ENCODE data around the gene IGFBP4. TPM values are rescaled to one million over a fixed set of nuclear protein-coding genes. Genes with fewer than 3 reads are reported as not detected.

IGFBP4 gene
- total and polyA plus RNA-seq, 2 of the 13 experiments (the other 11 are each of a cell fraction or from before 2014, with no cell fraction given): 4.1 to 49.0 TPM

DNA sequence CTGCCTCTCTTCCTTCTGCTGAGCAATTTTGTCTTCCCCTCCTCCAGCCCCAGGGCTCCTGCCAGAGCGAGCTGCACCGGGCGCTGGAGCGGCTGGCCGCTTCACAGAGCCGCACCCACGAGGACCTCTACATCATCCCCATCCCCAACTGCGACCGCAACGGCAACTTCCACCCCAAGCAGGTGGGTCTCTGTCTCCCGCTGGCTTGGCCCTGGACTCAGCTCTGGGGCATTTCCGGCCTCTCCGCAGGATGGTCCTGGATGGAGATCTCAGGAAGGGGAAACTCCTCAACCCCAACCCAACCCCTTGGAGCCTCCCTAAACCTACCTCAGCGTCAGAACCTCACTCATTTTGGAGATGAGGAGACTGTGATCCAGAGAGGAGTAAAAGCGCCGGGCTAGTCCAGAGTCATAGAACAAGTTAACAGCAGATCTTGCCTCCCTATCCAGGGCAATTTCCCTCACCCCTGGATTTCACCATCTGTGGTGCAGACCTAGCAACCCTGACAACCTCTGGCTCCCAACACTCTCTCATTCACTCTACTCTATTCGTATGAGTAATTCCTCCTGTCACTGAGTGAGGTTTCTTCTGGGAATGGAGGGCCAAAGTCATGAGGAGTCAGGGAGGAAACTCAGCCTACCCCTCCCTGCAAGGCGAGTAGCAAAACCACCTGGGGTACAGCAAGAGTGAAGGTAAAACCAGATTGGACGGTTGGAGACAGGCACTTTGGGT is 10.8 kb downstream of the IGFBP4 start:
- no peak overlapping the region for H3K4me3 ChIP-seq (replicated peaks in 1 of 3; ENCODE audit: insufficient read depth in 1 of 3, low read depth in 2 of 3, low read length in 3 of 3)
- DNase-seq (ENCODE audit: low spot score): no peak
- ChIA-PET POLR2A (no interaction called here), CTCF (ENCODE audit: low intra/inter-chr PET ratio, low total read pairs) (no interaction called here)
- no peaks in the 10 kb centered on the region for H4K20me1 ChIP-seq (ENCODE audit: insufficient read depth, low read length)
- H3K27ac ChIP-seq (ENCODE audit: extremely low read length, insufficient read depth, low read length): no peak overlapping the region
- BruUV-seq (replicated peaks): no TSS peak
- no peak overlapping the region for H3K9ac ChIP-seq (ENCODE audit: insufficient read depth, low read depth, low read length)
- intact Hi-C loops (cut with micrococcal nuclease; ENCODE audit: unreplicated experiment) (no loop called here), in situ Hi-C loops (cut with HindIII; ENCODE audit: extremely low pct_ligation_motif_present, low pct_unique_long_range_greater_than_20kb) (no loop called here)
- WGBS (ENCODE audit: low lambda C conversion rate): 96% methylated on average over 19 of the region's 19 CpGs
- TF ChIP-seq ASH2L (IDR thresholded peaks at IDR 0.05; ENCODE audit: insufficient read length, low read depth, low read length) (no peak), ZNF24 (IDR thresholded peaks at IDR 0.05) (no peak), CCDC6 (CRISPR knock-in tag; IDR thresholded peaks at IDR 0.05) (no peak), BRCA1 (CRISPR knock-in tag; IDR thresholded peaks at IDR 0.05) (no peak), ZSCAN22 (CRISPR knock-in tag; IDR thresholded peaks at IDR 0.05) (no peak), CENPT (CRISPR knock-in tag; IDR thresholded peaks at IDR 0.05; ENCODE audit: low read depth) (no peak), PHF8 (CRISPR knock-in tag; IDR thresholded peaks at IDR 0.05) (no peak), MXD4 (CRISPR knock-in tag; IDR thresholded peaks at IDR 0.05) (no peak), ZNF543 (CRISPR knock-in tag; IDR thresholded peaks at IDR 0.05) (no peak)
- TF ChIP-seq, protein P1, sequence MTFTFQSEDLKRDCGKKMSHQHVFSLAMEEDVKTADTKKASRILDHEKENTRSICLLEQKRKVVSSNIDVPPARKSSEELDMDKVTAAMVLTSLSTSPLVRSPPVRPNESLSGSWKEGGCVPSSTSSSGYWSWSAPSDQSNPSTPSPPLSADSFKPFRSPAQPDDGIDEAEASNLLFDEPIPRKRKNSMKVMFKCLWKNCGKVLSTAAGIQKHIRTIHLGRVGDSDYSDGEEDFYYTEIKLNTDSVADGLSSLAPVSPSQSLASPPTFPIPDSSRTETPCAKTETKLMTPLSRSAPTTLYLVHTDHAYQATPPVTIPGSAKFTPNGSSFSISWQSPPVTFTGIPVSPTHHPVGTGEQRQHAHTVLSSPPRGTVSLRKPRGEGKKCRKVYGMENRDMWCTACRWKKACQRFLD (CRISPR knock-in tag; IDR thresholded peaks at IDR 0.05; ENCODE audit: borderline replicate concordance): no peak
- TF ChIP-seq, protein P2, sequence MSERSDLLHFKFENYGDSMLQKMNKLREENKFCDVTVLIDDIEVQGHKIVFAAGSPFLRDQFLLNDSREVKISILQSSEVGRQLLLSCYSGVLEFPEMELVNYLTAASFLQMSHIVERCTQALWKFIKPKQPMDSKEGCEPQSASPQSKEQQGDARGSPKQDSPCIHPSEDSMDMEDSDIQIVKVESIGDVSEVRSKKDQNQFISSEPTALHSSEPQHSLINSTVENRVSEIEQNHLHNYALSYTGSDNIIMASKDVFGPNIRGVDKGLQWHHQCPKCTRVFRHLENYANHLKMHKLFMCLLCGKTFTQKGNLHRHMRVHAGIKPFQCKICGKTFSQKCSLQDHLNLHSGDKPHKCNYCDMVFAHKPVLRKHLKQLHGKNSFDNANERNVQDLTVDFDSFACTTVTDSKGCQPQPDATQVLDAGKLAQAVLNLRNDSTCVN (CRISPR knock-in tag; IDR thresholded peaks at IDR 0.05; ENCODE audit: borderline replicate concordance): no peak
- TF ChIP-seq, protein P3, sequence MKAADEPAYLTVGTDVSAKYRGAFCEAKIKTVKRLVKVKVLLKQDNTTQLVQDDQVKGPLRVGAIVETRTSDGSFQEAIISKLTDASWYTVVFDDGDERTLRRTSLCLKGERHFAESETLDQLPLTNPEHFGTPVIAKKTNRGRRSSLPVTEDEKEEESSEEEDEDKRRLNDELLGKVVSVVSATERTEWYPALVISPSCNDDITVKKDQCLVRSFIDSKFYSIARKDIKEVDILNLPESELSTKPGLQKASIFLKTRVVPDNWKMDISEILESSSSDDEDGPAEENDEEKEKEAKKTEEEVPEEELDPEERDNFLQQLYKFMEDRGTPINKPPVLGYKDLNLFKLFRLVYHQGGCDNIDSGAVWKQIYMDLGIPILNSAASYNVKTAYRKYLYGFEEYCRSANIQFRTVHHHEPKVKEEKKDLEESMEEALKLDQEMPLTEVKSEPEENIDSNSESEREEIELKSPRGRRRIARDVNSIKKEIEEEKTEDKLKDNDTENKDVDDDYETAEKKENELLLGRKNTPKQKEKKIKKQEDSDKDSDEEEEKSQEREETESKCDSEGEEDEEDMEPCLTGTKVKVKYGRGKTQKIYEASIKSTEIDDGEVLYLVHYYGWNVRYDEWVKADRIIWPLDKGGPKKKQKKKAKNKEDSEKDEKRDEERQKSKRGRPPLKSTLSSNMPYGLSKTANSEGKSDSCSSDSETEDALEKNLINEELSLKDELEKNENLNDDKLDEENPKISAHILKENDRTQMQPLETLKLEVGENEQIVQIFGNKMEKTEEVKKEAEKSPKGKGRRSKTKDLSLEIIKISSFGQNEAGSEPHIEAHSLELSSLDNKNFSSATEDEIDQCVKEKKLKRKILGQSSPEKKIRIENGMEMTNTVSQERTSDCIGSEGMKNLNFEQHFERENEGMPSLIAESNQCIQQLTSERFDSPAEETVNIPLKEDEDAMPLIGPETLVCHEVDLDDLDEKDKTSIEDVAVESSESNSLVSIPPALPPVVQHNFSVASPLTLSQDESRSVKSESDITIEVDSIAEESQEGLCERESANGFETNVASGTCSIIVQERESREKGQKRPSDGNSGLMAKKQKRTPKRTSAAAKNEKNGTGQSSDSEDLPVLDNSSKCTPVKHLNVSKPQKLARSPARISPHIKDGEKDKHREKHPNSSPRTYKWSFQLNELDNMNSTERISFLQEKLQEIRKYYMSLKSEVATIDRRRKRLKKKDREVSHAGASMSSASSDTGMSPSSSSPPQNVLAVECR (CRISPR knock-in tag; IDR thresholded peaks at IDR 0.05; ENCODE audit: borderline replicate concordance): no peak
- TF ChIP-seq, protein P4, sequence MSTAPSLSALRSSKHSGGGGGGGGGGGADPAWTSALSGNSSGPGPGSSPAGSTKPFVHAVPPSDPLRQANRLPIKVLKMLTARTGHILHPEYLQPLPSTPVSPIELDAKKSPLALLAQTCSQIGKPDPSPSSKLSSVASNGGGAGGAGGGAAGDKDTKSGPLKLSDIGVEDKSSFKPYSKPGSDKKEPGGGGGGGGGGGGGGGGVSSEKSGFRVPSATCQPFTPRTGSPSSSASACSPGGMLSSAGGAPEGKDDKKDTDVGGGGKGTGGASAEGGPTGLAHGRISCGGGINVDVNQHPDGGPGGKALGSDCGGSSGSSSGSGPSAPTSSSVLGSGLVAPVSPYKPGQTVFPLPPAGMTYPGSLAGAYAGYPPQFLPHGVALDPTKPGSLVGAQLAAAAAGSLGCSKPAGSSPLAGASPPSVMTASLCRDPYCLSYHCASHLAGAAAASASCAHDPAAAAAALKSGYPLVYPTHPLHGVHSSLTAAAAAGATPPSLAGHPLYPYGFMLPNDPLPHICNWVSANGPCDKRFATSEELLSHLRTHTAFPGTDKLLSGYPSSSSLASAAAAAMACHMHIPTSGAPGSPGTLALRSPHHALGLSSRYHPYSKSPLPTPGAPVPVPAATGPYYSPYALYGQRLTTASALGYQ (CRISPR knock-in tag; IDR thresholded peaks at IDR 0.05): no peak
- no peak for ATAC-seq
- no peak overlapping the region for H2AFZ ChIP-seq (ENCODE audit: low read length)
- no peak for FAIRE-seq
- no peak overlapping the region for H3K4me2 ChIP-seq (ENCODE audit: low read depth, low read length)
- H3K27me3 ChIP-seq (ENCODE audit: control insufficient read depth in 1 of 2, insufficient read depth in 2 of 2, low read length in 2 of 2): no peaks in the 10 kb centered on the region
- H3K36me3 ChIP-seq (replicated peaks in 1 of 2; ENCODE audit: control insufficient read depth in 1 of 2, insufficient read depth in 2 of 2, low read length in 2 of 2): peaks cover 0 to 12% of the 10 kb centered on the region in 2 experiments; a peak in 3 of 5 replicates
- H3K9me3 ChIP-seq (ENCODE audit: low read length): no peaks in the 10 kb centered on the region
- peaks cover 22% of the 10 kb centered on the region for H3K4me1 ChIP-seq (ENCODE audit: insufficient read depth, low read length)
- no peaks in the 10 kb centered on the region for H3K79me2 ChIP-seq (ENCODE audit: insufficient read depth, low read length)

Data from HepG2 (cell line).